WTC11 (cell line): ENCODE data around the gene FAM131C. TPM values are rescaled to one million over a fixed set of nuclear protein-coding genes. Genes with fewer than 3 reads are reported as not detected.

ENCODE experiments used
- E2F5 ChIP-seq: sonication (generic); formaldehyde crosslinking; IDR thresholded peaks from 2 replicates; pipeline ENCODE4 v1.8.1; 2022; ENCODE audit warnings: mild to moderate bottlenecking, moderate library complexity, missing genetic modification reagents
- FOXK1 ChIP-seq: sonication (generic); formaldehyde crosslinking; IDR thresholded peaks from 2 replicates; pipeline ENCODE4 v1.8.0; 2022; ENCODE audit warnings: mild to moderate bottlenecking, moderate library complexity, missing genetic modification reagents
- FOXP1 ChIP-seq: sonication (generic); formaldehyde crosslinking; IDR thresholded peaks from 2 replicates; pipeline ENCODE4 v1.8.0; 2022; ENCODE audit warnings: missing genetic modification reagents, mild to moderate bottlenecking, moderate library complexity, borderline replicate concordance
- MXD4 ChIP-seq: fragments of 250-450 bp; sonication (Bioruptor Pico); IDR thresholded peaks from 2 replicates; pipeline ENCODE4 v1.8.0; 2021; ENCODE audit warnings: mild to moderate bottlenecking, moderate library complexity, borderline replicate concordance
- NFE2L1 ChIP-seq: sonication (generic); formaldehyde crosslinking; IDR thresholded peaks from 2 replicates; pipeline ENCODE4 v1.8.1; 2023; ENCODE audit warnings: missing genetic modification reagents
- RELA ChIP-seq: sonication (generic); formaldehyde crosslinking; IDR thresholded peaks from 2 replicates; pipeline ENCODE4 v1.8.1; 2022; ENCODE audit warnings: missing genetic modification reagents, mild to moderate bottlenecking, borderline replicate concordance
- USF1 ChIP-seq: sonication (generic); formaldehyde crosslinking; IDR thresholded peaks from 2 replicates; pipeline ENCODE4 v1.8.0; 2022; ENCODE audit warnings: mild to moderate bottlenecking, missing genetic modification reagents
- ZNF232 ChIP-seq: sonication (generic); formaldehyde crosslinking; IDR thresholded peaks from 2 replicates; pipeline ENCODE4 v1.8.0; 2022; ENCODE audit warnings: mild to moderate bottlenecking, missing genetic modification reagents
- total RNA-seq: library from RNA; stranded (reverse); gene quantifications from 3 replicates; pipeline ENCODE4 v1.2.3, GENCODE V29; 2021
- TF ChIP-seq, protein P1 (sequence below): sonication (generic); formaldehyde crosslinking; IDR thresholded peaks from 2 replicates; pipeline ENCODE4 v1.8.1; 2023; ENCODE audit warnings: mild to moderate bottlenecking, missing genetic modification reagents
- TF ChIP-seq, protein P2 (sequence below): sonication (generic); formaldehyde crosslinking; IDR thresholded peaks from 2 replicates; pipeline ENCODE4 v1.8.1; 2023; ENCODE audit warnings: mild to moderate bottlenecking, missing genetic modification reagents
- TF ChIP-seq, protein P3 (sequence below): sonication (generic); formaldehyde crosslinking; IDR thresholded peaks from 2 replicates; pipeline ENCODE4 v1.8.0; 2022; ENCODE audit warnings: mild to moderate bottlenecking, missing genetic modification reagents
- TF ChIP-seq, protein P4 (sequence below): sonication (generic); formaldehyde crosslinking; IDR thresholded peaks from 2 replicates; pipeline ENCODE4 v1.8.0; 2023; ENCODE audit warnings: mild to moderate bottlenecking, missing genetic modification reagents
- TF ChIP-seq, protein P5 (sequence below): sonication (generic); formaldehyde crosslinking; IDR thresholded peaks from 2 replicates; pipeline ENCODE4 v1.8.0; 2023; ENCODE audit warnings: missing genetic modification reagents, mild to moderate bottlenecking, borderline replicate concordance

FAM131C gene
- total RNA-seq, 1 experiment from 2014 or later = 1.4 TPM

- TF ChIP-seq, protein P1, sequence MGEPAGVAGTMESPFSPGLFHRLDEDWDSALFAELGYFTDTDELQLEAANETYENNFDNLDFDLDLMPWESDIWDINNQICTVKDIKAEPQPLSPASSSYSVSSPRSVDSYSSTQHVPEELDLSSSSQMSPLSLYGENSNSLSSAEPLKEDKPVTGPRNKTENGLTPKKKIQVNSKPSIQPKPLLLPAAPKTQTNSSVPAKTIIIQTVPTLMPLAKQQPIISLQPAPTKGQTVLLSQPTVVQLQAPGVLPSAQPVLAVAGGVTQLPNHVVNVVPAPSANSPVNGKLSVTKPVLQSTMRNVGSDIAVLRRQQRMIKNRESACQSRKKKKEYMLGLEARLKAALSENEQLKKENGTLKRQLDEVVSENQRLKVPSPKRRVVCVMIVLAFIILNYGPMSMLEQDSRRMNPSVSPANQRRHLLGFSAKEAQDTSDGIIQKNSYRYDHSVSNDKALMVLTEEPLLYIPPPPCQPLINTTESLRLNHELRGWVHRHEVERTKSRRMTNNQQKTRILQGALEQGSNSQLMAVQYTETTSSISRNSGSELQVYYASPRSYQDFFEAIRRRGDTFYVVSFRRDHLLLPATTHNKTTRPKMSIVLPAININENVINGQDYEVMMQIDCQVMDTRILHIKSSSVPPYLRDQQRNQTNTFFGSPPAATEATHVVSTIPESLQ (CRISPR knock-in tag) = no peak
- TF ChIP-seq MXD4 (CRISPR knock-in tag) (no peak), USF1 (CRISPR knock-in tag) (no peak), RELA (CRISPR knock-in tag) (no peak), FOXK1 (peak; percentile 59; the same call in 1 of the 2 replicates), E2F5 (CRISPR knock-in tag) (0 out of 2 replicates have a peak, but pooled peaks have one; percentile 26), NFE2L1 (no peak), FOXP1 (CRISPR knock-in tag) (no peak), ZNF232 (CRISPR knock-in tag) (no peak)
- TF ChIP-seq, protein P2, sequence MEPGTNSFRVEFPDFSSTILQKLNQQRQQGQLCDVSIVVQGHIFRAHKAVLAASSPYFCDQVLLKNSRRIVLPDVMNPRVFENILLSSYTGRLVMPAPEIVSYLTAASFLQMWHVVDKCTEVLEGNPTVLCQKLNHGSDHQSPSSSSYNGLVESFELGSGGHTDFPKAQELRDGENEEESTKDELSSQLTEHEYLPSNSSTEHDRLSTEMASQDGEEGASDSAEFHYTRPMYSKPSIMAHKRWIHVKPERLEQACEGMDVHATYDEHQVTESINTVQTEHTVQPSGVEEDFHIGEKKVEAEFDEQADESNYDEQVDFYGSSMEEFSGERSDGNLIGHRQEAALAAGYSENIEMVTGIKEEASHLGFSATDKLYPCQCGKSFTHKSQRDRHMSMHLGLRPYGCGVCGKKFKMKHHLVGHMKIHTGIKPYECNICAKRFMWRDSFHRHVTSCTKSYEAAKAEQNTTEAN = no peak
- TF ChIP-seq, protein P3, sequence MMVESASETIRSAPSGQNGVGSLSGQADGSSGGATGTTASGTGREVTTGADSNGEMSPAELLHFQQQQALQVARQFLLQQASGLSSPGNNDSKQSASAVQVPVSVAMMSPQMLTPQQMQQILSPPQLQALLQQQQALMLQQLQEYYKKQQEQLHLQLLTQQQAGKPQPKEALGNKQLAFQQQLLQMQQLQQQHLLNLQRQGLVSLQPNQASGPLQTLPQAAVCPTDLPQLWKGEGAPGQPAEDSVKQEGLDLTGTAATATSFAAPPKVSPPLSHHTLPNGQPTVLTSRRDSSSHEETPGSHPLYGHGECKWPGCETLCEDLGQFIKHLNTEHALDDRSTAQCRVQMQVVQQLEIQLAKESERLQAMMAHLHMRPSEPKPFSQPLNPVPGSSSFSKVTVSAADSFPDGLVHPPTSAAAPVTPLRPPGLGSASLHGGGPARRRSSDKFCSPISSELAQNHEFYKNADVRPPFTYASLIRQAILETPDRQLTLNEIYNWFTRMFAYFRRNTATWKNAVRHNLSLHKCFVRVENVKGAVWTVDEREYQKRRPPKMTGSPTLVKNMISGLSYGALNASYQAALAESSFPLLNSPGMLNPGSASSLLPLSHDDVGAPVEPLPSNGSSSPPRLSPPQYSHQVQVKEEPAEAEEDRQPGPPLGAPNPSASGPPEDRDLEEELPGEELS (CRISPR knock-in tag) = no peak
- TF ChIP-seq, protein P4, sequence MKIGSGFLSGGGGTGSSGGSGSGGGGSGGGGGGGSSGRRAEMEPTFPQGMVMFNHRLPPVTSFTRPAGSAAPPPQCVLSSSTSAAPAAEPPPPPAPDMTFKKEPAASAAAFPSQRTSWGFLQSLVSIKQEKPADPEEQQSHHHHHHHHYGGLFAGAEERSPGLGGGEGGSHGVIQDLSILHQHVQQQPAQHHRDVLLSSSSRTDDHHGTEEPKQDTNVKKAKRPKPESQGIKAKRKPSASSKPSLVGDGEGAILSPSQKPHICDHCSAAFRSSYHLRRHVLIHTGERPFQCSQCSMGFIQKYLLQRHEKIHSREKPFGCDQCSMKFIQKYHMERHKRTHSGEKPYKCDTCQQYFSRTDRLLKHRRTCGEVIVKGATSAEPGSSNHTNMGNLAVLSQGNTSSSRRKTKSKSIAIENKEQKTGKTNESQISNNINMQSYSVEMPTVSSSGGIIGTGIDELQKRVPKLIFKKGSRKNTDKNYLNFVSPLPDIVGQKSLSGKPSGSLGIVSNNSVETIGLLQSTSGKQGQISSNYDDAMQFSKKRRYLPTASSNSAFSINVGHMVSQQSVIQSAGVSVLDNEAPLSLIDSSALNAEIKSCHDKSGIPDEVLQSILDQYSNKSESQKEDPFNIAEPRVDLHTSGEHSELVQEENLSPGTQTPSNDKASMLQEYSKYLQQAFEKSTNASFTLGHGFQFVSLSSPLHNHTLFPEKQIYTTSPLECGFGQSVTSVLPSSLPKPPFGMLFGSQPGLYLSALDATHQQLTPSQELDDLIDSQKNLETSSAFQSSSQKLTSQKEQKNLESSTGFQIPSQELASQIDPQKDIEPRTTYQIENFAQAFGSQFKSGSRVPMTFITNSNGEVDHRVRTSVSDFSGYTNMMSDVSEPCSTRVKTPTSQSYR = no peak
- TF ChIP-seq, protein P5, sequence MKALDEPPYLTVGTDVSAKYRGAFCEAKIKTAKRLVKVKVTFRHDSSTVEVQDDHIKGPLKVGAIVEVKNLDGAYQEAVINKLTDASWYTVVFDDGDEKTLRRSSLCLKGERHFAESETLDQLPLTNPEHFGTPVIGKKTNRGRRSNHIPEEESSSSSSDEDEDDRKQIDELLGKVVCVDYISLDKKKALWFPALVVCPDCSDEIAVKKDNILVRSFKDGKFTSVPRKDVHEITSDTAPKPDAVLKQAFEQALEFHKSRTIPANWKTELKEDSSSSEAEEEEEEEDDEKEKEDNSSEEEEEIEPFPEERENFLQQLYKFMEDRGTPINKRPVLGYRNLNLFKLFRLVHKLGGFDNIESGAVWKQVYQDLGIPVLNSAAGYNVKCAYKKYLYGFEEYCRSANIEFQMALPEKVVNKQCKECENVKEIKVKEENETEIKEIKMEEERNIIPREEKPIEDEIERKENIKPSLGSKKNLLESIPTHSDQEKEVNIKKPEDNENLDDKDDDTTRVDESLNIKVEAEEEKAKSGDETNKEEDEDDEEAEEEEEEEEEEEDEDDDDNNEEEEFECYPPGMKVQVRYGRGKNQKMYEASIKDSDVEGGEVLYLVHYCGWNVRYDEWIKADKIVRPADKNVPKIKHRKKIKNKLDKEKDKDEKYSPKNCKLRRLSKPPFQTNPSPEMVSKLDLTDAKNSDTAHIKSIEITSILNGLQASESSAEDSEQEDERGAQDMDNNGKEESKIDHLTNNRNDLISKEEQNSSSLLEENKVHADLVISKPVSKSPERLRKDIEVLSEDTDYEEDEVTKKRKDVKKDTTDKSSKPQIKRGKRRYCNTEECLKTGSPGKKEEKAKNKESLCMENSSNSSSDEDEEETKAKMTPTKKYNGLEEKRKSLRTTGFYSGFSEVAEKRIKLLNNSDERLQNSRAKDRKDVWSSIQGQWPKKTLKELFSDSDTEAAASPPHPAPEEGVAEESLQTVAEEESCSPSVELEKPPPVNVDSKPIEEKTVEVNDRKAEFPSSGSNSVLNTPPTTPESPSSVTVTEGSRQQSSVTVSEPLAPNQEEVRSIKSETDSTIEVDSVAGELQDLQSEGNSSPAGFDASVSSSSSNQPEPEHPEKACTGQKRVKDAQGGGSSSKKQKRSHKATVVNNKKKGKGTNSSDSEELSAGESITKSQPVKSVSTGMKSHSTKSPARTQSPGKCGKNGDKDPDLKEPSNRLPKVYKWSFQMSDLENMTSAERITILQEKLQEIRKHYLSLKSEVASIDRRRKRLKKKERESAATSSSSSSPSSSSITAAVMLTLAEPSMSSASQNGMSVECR (CRISPR knock-in tag) = no peak
Measured at GRCh38 chr1:16055613-16056520, 17.6 kb downstream of the FAM131C start (continued).
